Activated T-helper 1 cell treated with anti-CD3 and anti-CD28 coated beads, Interleukin-12 subunit alpha, Interleukin-12 subunit beta, Interleukin-2, Interleukin-4 antibody, amounts not matched to agents 30 ng/mL and 10 ng/mL and 1 ng/mL, durations not matched to agents 14 hours and 24 hours and 36 hours (primary cell): ENCODE results near the gene ZNF236. TPM values are rescaled to one million over a fixed set of nuclear protein-coding genes. Genes with fewer than 3 reads are reported as not detected.

Experiments
- DNase-seq: peaks from one replicate; pipeline ENCODE4 v3.0.0; 2021; ENCODE audit warnings: low spot score
- H3K27ac Mint-ChIP-seq: one replicate; pipeline ENCODE4 v1.8.0; 2021; ENCODE audit warnings: mild to moderate bottlenecking, mixed read lengths
- H3K27me3 Mint-ChIP-seq: one replicate; pipeline ENCODE4 v1.8.0; 2022; ENCODE audit warnings: mild to moderate bottlenecking, moderate library complexity, mixed read lengths; ENCODE audit not compliant: insufficient read depth
- H3K36me3 Mint-ChIP-seq: one replicate; pipeline ENCODE4 v1.8.0; 2021; ENCODE audit warnings: low read depth, mixed read lengths
- H3K4me1 Mint-ChIP-seq: one replicate; pipeline ENCODE4 v1.8.0; 2021; ENCODE audit warnings: low read depth, mixed read lengths
- H3K4me3 Mint-ChIP-seq: one replicate; pipeline ENCODE4 v1.8.0; 2021; ENCODE audit warnings: mild to moderate bottlenecking, moderate library complexity, mixed read lengths
- H3K9me3 Mint-ChIP-seq: one replicate; pipeline ENCODE4 v1.8.0; 2021; ENCODE audit warnings: mixed read lengths
- intact Hi-C: fragments of 100-400 bp; cut with micrococcal nuclease; formaldehyde crosslinking; loops from one replicate; pipeline ENCODE4 v1.15.1; 2024
- total RNA-seq: library from RNA; stranded (reverse); gene quantifications from 2 replicates; pipeline ENCODE4 v1.2.3, GENCODE V29; 2022

ZNF236 gene
- total RNA-seq, 1 donor from 2014 or later: 18.0 TPM

- no peaks in the 10 kb centered on the region for H3K27me3 Mint-ChIP-seq
- no peaks in the 10 kb centered on the region for H3K9me3 Mint-ChIP-seq
- H3K27ac Mint-ChIP-seq: no peak overlapping the region
- peaks cover 39% of the 10 kb centered on the region for H3K36me3 Mint-ChIP-seq
- intact Hi-C loops: no loop called here
- H3K4me1 Mint-ChIP-seq: peaks cover 6% of the 10 kb centered on the region
- H3K4me3 Mint-ChIP-seq: no peak overlapping the region
- DNase-seq: no peak
Observed at GRCh38 chr18:76880026-76880425, 57.7 kb downstream of the ZNF236 start.

GRCh38 chr18:76881744-76882143, 59.4 kb downstream of the ZNF236 start:
- H3K36me3 Mint-ChIP-seq: peaks cover 38% of the 10 kb centered on the region
- no peak overlapping the region for H3K27ac Mint-ChIP-seq
- intact Hi-C loops: no loop called here

GRCh38 chr18:76882146-76882545, 59.8 kb downstream of the ZNF236 start:
- peaks cover 34% of the 10 kb centered on the region for H3K36me3 Mint-ChIP-seq
- H3K27ac Mint-ChIP-seq: no peak overlapping the region
- peaks cover 6% of the 10 kb centered on the region for H3K4me1 Mint-ChIP-seq
- intact Hi-C loops: no loop called here
- no peak overlapping the region for H3K4me3 Mint-ChIP-seq
- no peak for DNase-seq
- H3K9me3 Mint-ChIP-seq: no peaks in the 10 kb centered on the region
- H3K27me3 Mint-ChIP-seq: no peaks in the 10 kb centered on the region

More at GRCh38 chr18:76881744-76882143, 59.4 kb downstream of the ZNF236 start:
- Mint-ChIP-seq H3K4me3 (no peak overlapping the region), H3K9me3 (no peaks in the 10 kb centered on the region), H3K4me1 (peaks cover 6% of the 10 kb centered on the region), H3K27me3 (no peaks in the 10 kb centered on the region)
- DNase-seq: no peak

GRCh38 chr18:76885001-76885400, 62.6 kb downstream of the ZNF236 start:
- no peak overlapping the region for H3K4me3 Mint-ChIP-seq
- peaks cover 6% of the 10 kb centered on the region for H3K4me1 Mint-ChIP-seq
- H3K27ac Mint-ChIP-seq: no peak overlapping the region
- no peaks in the 10 kb centered on the region for H3K9me3 Mint-ChIP-seq
- H3K36me3 Mint-ChIP-seq: peaks cover 31% of the 10 kb centered on the region
- H3K27me3 Mint-ChIP-seq: no peaks in the 10 kb centered on the region
- no peak for DNase-seq
- intact Hi-C loops: no loop called here

- H3K4me1 Mint-ChIP-seq: peaks cover 6% of the 10 kb centered on the region
- H3K4me3 Mint-ChIP-seq: no peak overlapping the region
- H3K36me3 Mint-ChIP-seq: peaks cover 23% of the 10 kb centered on the region
- intact Hi-C loops: no loop called here
- no peaks in the 10 kb centered on the region for H3K9me3 Mint-ChIP-seq
- H3K27ac Mint-ChIP-seq: no peak overlapping the region
- H3K27me3 Mint-ChIP-seq: no peaks in the 10 kb centered on the region
- DNase-seq: no peak
Observed at GRCh38 chr18:76886112-76886511, 63.8 kb downstream of the ZNF236 start.

GRCh38 chr18:76889091-76889699, 66.8 kb downstream of the ZNF236 start:
- H3K27ac Mint-ChIP-seq: no peak overlapping the region
- intact Hi-C loops: no loop called here

GRCh38 chr18:76892832-76893231, 70.5 kb downstream of the ZNF236 start:
- no peak overlapping the region for H3K27ac Mint-ChIP-seq
- H3K4me3 Mint-ChIP-seq: no peak overlapping the region
- DNase-seq: no peak
- no peaks in the 10 kb centered on the region for H3K4me1 Mint-ChIP-seq
- no peaks in the 10 kb centered on the region for H3K27me3 Mint-ChIP-seq
- intact Hi-C loops: no loop called here
- H3K9me3 Mint-ChIP-seq: no peaks in the 10 kb centered on the region
- H3K36me3 Mint-ChIP-seq: peaks cover 32% of the 10 kb centered on the region

More at GRCh38 chr18:76889091-76889699, 66.8 kb downstream of the ZNF236 start:
- no peaks in the 10 kb centered on the region for H3K9me3 Mint-ChIP-seq
- peaks cover 12% of the 10 kb centered on the region for H3K36me3 Mint-ChIP-seq
- H3K4me1 Mint-ChIP-seq: peaks cover 6% of the 10 kb centered on the region
- DNase-seq: no peak
- H3K4me3 Mint-ChIP-seq: no peak overlapping the region
- H3K27me3 Mint-ChIP-seq: no peaks in the 10 kb centered on the region

- Mint-ChIP-seq H3K9me3 (no peaks in the 10 kb centered on the region), H3K4me1 (no peaks in the 10 kb centered on the region), H3K36me3 (peaks cover 37% of the 10 kb centered on the region), H3K4me3 (no peak overlapping the region), H3K27me3 (no peaks in the 10 kb centered on the region), H3K27ac (no peak overlapping the region)
- intact Hi-C loops: no loop called here
- DNase-seq: no peak
Observed at GRCh38 chr18:76894566-76895346, 72.4 kb downstream of the ZNF236 start.

GRCh38 chr18:76895498-76895897, 73.1 kb downstream of the ZNF236 start:
- no peak overlapping the region for H3K4me3 Mint-ChIP-seq
- no peak for DNase-seq
- H3K4me1 Mint-ChIP-seq: no peaks in the 10 kb centered on the region
- intact Hi-C loops: no loop called here
- H3K36me3 Mint-ChIP-seq: peaks cover 37% of the 10 kb centered on the region
- no peaks in the 10 kb centered on the region for H3K9me3 Mint-ChIP-seq
- H3K27me3 Mint-ChIP-seq: no peaks in the 10 kb centered on the region
- no peak overlapping the region for H3K27ac Mint-ChIP-seq

- intact Hi-C loops: no loop called here
- DNase-seq: no peak
- Mint-ChIP-seq H3K4me1 (no peaks in the 10 kb centered on the region), H3K36me3 (peaks cover 39% of the 10 kb centered on the region), H3K9me3 (no peaks in the 10 kb centered on the region), H3K27ac (no peak overlapping the region), H3K4me3 (no peak overlapping the region), H3K27me3 (no peaks in the 10 kb centered on the region)
Observed at GRCh38 chr18:76896677-76897076, 74.3 kb downstream of the ZNF236 start.

GRCh38 chr18:76897257-76897656, 74.9 kb downstream of the ZNF236 start:
- no peaks in the 10 kb centered on the region for H3K9me3 Mint-ChIP-seq
- H3K27me3 Mint-ChIP-seq: no peaks in the 10 kb centered on the region
- H3K27ac Mint-ChIP-seq: no peak overlapping the region
- no peak overlapping the region for H3K4me3 Mint-ChIP-seq
- H3K4me1 Mint-ChIP-seq: no peaks in the 10 kb centered on the region
- H3K36me3 Mint-ChIP-seq: peaks cover 38% of the 10 kb centered on the region
- no peak for DNase-seq
- intact Hi-C loops: no loop called here

GRCh38 chr18:76903386-76903785, 81.0 kb downstream of the ZNF236 start:
- Mint-ChIP-seq H3K4me1 (no peaks in the 10 kb centered on the region), H3K27ac (no peak overlapping the region), H3K27me3 (no peaks in the 10 kb centered on the region), H3K36me3 (peaks cover 16% of the 10 kb centered on the region), H3K4me3 (no peak overlapping the region), H3K9me3 (no peaks in the 10 kb centered on the region)
- no peak for DNase-seq
- intact Hi-C loops: no loop called here

- peaks cover 4% of the 10 kb centered on the region for H3K4me1 Mint-ChIP-seq
Observed at GRCh38 chr18:76905821-76906220, 83.5 kb downstream of the ZNF236 start.

More at GRCh38 chr18:76905821-76906220, 83.5 kb downstream of the ZNF236 start:
- H3K27me3 Mint-ChIP-seq: no peaks in the 10 kb centered on the region
- peaks cover 15% of the 10 kb centered on the region for H3K36me3 Mint-ChIP-seq
- no peak overlapping the region for H3K4me3 Mint-ChIP-seq
- no peaks in the 10 kb centered on the region for H3K9me3 Mint-ChIP-seq
- intact Hi-C loops: no loop called here
- no peak overlapping the region for H3K27ac Mint-ChIP-seq
- no peak for DNase-seq
